Right hindlimb (tissue), 1 donor: Measurements from ENCODE around the gene RGS3.
"Not testable (repeated sequence)": the region's sequence is repeated elsewhere in the genome, so short reads cannot be mapped to it uniquely, and the experiment has no call there.

Experiments
- DNase-seq: peaks from one replicate; pipeline ENCODE4 v3.0.0-alpha.2; 2018

The RGS3 gene

DNA sequence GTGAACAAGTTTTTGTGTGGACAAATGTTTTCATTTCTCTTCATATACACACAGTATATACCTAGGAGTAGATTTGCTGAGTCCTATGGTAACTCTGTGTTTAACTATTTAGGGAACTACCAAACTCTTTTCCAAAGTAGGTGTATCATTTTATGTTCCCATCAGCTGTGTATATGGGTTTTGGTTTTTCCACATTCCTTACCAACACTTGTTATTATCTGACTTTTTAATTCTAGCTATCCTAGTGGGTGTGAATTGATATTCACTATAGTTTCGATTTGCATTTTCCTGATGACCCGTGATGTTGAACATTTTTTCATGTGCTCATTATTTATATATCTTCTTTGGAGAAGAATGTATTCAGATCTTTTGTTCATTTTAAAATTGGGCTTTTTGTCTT is 3.7 kb downstream of the RGS3 start:
- DNase-seq: no peak

DNA sequence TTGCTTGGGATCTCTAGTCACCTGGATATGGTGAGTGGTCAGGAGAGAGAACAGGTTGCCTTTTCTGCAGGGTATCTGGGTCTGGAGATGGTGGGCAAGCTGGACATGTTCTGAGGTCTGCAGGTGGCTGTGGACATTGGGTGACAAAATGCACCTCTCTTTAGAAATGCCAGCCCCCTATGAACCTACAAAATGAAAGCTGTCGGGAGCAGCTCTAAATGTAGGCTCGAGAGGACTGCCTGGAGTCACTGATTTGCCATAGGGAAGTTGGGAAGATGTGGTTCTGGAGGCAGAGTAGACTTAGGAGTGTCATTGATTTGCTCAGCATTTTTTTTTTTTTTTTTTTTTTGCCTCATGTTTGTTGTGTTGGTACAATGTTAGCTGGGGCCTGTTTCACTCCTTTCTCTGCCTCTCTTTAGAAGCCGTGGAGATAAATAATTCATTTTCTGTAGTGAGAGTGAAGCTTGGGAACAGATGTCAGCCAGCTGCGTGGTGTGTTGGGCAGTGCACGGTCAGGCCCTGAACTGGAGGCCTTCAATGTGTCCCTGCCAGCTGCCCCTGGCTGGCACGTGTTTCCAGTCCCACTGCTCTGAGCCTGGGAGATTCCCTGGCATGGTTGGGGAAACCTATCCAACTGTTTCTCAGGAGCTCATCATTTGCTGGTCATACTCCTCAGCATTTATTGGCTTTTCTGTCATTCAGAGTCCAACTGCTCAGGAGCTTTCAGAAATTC is 5.4 kb downstream of the RGS3 start:
- peak; percentile 85 for DNase-seq

DNA sequence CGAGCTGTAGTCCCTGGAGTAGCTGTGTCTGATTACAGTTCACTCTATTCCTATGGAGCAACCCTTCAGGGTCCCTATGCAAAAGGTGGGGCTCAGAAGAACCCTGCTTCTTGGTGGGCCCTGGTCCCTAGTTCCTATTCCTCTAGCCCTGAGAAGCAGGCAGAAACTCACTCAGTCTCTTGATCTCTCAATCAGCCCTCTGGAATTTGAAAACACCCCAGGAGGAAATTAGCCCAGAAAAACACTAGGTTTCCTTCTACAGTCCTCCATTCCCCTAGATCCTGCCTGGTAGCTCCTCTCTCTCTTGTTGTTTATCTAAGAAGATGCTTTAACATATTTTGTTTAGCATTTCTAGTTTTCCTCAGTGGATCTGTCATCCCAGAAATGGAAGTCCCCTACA is 7.6 kb downstream of the RGS3 start:
- DNase-seq: no peak

DNA sequence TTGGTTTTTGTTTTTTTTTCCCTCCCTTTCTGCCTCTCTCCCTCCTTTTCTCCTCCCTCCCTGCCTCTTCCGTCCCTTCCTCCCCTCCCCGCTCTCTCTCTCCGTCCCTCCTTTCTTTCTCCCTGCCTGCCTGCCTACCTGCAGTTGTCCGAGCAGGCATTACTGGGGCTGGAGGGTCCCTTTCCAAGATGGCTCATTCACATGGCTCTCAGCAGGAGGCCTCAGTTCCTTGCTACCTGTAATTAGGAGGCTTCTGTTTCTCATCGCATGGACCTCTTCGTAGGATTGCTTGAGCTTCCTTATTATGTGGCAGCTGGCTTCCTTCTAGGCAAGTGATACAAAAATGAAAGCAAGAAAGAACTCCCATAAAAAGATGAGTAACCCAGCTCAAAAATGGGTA is 8.0 kb downstream of the RGS3 start:
- DNase-seq: no peak

DNA sequence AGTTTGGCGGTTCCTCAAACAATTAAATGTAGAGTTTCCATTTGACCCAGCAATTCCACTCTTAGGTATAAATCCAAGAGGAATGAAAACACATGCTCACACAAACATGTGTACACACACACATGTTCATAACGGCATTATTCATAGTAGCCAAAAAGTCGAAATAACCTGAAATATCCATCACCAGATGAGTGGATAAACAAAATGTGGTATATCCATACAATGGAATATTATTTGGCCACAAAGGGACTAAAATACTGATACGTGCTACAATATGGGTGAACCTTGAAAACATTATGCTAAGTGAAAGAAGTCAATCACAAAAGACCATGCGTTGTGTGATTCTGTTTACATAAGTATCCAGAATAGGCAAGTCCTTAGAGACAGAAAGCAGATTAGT is 8.7 kb downstream of the RGS3 start:
- DNase-seq: no peak

DNA sequence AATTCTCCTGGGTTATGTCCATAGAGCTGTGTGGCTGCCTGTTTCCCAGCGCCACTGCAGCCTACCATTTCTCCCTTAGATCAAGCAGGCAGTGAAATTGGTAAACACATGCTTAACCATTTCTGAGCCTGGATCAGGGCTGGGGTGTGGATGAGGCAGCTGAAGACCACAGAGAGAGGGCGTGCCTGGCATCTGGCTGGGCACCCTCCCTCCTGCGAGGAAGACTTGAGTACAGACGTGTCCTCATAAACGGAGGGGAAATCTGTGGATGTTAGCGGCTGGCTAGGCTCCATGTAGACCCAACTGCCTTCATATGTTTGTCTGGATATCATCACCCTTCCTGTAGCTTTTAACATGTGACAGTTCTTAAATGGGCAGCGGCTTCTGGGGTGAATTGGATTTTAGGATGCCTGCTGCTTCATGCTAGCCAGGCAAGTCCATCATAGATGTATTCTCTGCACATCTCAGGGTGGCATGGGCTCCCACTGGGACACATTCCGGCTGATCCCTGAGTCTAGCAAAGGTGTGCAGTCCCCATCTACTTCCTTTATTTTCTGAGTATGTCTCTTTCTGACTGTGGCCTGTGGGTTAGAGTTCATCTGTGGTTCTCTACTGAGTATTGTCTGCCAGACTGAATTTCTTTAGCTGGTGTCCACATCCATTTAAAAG is 11.0 kb downstream of the RGS3 start:
- DNase-seq: no peak

DNA sequence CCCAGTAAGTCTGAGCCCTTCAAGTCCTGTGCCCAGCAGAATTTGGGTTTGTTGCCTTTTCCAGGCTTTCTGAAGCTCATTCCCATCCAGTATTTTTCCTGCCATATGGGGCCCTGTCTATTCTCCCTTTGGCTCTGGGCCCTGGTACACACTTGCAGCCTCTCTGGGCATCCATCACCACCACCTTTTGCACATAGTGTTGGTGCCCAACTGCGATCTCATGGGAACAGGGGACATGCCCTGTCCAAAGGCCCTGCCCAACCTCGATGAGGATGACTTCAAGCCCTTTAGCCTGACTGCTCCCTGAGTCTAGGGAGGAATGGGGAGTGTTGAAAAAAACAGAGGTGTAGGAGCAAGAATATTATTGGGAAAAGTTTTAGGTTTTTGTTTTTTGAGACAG is 11.5 kb downstream of the RGS3 start:
- DNase-seq: no peak

DNA sequence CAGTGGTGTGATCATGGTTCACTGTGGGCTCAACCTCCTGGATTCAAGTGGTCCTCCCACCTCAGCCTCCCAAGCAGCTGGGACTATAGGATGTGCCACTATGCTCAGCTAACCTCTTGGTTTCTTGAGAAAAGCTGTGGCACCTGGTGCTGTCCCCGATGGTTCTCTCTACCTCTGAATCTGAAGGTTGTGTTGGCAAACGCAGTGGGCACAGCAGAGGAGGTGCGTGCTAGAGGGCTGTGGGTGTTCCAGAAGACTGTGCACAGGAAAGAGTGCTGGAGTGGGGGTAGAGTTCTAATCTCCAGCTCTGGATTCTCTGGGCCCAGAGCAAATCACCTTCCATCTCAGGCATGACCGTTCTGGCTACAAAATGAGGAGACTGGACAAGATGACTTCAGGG is 12.5 kb downstream of the RGS3 start:
- DNase-seq: no peak

DNA sequence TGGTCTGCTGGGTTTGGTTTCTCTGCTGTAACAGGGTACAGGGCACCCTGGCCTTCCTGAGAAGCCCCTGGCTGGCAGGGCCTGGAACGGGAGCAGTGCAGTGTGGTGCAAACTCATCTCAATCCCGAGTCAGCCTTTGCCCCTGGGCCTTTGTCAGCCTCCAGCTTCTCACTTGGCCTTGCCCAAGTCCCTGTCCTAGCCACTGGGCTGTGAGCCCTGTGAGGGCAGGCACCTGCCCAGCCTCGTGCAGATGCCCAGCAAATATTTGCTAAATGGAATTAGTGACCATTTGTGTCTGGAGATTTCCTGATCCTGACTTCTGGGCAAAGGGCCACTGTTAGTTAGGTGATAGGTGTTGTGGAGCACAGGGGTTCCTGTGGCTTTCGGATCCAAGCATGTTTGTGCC is 13.0 kb downstream of the RGS3 start:
- DNase-seq: no peak

DNA sequence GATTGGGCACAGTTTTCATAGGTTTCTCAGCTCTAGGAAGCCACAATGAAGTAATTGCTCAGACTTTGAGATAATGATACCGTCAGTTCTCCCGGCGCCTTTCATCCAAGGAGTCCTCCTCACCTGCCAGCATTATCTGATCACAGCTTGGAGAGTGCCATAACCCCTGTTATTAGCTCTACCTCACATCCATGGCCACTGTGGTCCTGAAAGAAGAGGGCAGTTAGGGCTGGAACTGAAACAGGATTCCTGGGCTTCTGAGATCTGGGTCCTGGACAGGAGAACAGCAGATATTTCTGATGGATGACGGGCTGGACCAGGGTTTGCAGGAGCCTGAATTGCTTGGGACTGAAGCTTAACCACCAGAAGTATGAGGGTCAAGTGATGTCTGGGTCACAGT is 13.5 kb downstream of the RGS3 start:
- DNase-seq: no peak

DNA sequence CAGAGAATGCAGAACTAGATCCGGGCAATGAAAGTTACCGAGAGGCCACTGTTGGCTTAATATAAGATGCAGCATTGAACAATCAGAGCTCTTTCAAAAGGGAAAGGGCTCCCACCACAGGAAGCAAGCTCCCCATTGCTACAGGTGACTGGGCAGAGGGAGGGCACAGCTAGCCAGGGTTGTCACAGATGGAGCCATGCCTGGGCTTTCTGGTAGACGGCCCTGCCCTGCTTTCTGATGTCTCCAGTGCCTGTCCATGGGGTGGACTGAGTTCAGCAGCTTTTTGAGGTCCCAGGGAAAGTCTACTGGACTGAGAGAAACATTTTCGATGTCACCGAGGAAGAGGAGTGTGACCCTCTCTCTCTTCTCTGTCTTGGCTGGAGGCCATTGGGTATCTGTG is 14.1 kb downstream of the RGS3 start:
- no peak for DNase-seq

DNA sequence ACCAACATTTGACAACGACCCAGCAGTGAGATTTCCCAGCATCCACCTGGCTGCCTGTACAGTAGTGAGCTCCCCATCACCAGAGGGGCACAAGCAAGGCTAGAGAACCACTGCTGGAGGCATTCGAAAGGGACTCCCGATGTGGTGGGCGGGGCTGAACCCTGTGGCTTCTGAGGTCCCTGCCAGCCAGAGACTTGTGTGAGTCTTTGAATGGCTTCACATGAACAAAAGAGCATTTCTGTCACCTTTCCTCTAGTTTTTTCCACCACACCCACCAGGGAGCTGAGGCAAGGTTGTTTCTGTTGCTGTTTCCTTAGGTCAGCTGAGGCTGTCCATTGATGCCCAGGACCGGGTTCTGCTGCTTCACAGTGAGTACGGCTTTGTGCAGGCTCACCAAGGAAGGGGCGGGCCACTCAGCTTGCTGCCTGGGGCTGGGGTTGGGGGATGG is 15.7 kb downstream of the RGS3 start:
- DNase-seq: no peak

DNA sequence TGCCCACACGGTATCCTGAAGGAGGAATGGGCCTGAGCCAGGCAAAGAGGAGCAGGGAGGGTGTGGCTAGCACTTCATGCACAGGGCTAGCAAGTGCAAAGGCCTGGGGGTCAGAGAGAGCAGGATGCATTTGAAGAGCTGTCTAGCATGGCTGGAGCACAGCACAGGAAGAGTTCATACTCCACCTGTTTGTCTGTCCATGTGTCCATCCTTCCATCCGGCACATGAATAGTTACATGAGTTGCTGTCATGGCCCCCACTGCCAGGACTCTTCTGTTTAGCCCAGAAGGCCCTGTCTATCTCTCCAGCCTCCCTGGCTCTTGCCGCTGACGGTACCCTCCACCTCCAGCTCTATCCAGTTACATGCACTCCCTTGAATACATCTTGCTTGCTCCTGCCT is 17.1 kb downstream of the RGS3 start:
- no peak for DNase-seq

DNA sequence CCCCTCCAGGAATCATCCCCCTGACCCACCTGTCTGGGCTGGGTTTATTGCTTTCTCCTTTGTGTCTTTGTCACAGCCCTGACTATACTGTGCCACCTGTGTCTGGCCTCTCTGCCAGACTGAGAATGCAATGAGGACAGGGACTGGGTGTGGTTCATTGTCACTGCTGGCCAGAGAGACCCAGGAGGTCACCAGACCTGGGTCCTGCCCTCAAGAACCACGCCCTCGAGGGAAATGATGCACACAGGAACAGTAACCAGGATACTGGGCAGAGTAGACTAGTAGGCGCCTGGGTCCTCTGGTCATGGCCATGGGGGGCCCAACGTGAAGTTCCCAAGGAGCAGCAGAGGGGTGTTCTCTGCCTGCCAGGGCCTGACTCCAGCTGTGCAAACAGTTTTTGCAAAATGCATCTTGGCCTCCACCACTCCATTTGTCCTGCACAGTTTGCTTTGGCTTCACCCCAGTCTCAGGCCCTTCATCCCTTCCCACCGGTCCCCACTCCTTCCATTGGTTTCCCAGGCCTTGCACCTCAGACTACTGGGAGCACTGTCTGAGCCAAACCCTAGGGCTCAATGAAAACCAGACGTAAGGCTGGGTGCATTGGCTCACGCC is 17.8 kb downstream of the RGS3 start:
- DNase-seq: no peak

DNA sequence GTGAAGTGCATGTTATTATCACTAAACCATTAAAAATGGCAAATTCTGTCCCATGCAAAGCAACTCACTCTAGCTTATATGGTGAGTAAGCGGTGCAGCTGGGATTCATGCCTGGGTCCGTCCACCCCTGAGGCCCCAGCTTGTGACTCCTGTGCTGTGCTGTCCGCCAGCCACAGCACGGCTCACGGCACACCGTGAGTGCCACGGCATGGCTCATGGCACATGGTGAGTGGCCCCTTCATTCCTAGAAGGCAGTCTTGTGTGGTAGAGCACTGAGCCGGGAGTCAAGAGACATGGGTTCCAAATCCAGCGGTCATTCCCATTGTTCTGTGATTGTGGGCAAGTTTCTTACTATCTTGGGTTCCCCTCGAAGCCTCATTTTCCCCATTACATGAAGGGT is 18.8 kb downstream of the RGS3 start:
- DNase-seq: no peak

DNA sequence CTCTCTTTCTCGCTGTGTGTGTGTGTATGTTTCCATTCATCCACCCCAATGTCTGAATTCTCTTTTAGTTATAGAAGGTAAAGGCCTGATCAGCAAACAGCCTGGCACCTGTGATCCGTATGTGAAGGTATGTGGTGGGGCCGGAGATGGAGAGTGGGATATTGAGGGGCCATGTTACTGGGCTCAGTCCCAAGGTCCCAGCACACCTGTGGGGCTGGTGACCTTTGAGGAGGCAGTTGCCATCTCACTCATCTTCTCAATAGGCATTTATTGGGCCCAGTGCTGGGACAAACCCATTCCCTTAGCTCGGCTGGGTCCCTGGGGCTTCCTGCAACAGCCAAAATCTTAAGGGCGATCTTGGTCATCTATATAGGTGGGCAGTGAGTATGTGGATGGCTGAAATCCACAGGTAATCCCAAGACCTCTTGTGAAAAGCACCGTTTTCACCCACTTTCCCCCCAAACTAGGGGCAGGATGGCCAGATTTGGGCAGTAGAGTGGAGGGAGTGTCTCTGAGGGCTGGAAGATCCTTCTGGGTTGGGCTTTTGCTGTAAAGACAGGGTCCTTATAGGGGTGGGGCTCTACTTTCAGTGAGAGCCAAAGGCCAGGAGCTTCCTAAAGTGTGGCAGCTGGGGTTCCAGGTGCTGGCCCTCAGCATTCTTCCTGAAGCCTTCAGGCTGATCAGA is 19.6 kb downstream of the RGS3 start:
- DNase-seq: no peak

DNA sequence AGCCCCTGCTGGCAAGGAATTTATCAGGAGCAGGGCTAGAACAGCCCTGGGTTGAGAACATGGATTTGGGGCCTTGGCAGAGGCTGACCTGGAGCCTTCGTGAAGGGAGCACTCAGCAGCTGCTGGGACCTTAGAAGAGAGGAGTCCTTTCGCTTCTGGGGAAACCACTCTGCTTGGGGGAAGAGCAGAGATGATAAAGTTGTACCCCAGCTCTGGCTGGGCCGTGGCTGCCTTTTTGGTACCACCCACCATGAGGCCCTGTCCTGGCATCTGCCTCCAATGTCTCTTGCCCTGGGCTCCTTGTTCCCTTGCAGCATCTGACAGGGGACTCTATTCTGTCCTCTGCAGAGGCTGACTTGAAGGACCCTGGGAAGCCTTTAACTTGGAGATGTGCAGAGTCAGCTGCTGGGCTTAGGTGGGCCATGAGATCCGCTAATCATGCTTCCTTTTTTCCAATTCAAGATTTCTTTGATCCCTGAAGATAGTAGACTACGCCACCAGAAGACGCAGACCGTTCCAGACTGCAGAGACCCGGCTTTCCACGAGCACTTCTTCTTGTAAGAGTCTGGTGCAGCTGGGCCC is 20.2 kb downstream of the RGS3 start:
- no peak for DNase-seq

DNA sequence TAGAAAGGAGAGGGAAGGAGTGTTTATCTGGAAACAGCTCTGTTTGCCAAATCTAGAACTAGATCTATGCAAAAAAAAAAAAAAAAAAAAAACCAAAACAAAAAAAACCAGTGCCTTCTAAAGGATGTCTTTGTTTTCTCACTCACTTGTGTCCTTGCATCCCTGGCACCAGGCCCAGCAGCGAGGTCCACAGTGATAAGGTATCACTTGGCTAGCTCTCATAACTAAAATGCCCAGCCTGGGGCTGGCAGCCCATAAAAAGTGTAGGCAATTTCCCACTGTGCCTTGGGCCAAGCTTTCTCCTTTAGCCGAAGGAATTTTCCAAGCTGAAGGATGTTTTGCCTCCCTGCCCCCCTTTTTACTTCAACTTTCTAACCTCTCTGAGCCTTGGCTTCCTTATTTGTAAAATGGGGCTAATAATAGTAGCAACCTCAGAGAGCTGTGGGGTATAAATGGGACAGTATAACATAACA is 20.8 kb downstream of the RGS3 start:
- no peak for DNase-seq

DNA sequence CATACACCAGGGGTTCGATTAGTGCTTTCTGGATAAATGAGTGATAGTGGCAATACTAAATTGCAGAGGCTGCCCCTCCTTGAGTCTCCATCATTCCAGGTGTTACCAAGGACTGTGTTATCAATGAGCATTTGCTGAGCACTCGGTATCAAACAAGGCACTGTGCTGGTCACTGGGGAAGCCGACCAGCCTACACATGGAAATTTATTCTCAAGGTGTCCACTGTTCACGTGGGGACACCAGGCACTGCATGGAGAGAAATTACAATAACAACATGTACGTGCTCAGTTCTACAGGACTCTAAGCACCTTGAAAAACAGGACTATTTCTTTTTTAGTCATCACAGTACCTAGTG is 22.2 kb downstream of the RGS3 start:
- no peak for DNase-seq

DNA sequence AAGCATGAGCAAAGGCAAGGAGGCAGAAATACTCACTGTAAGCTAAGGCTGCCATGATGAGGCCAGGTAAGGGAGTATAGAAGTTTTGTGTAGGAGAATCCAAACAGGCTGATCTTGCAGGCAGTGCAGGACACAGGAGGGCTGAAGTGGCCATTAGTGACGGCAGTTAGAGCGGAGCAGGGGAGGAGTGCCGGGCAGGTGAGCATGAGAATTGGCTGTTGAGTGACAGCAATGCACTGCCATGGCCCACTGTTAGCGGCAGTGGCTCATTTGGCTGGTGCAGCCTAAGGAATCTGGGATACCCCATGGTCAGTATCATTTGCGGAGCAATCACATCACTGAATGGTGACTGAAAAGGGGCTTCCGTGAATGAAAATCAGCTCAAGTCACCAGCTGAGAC is 22.8 kb downstream of the RGS3 start:
- DNase-seq: no peak

DNA sequence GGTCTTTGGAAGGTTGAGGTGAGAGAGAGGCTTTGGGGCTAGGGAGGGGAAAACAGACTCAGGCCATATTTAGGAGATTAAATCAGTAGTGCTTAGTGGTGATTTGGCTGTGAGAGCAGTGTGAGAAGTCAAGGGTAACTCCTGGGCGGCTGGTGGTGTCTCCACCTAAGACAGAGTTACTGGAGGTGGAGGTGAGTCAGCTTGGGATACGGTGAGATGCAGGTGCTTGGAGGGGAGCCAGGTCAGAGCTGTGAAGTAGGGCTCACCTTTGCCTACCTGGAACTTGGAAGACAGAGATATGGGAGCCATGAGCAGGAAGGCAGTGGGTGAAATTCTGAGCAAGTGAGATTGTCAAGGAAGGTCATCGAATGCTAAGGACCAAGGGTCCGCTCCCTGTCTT is 24.5 kb downstream of the RGS3 start:
- no peak for DNase-seq

DNA sequence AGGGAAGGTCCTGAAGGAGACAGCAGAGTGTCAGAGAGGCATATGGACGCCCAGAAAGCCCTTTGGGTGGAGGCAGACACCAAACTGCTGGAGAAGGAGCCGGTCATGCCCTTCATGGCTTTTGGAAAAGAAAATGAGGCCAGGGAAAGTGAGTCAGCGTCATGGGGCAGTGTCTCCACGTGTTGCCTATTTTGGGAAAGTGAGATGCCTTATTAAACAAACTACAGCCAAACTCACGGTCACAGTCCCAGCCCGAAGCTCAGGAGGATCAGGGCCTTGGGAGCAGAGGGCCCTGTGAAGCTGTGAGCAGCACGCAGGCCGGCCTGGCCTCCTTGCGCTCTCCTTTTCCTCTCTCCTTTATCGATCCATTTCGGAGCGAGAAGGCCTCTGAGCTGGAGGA is 25.0 kb downstream of the RGS3 start:
- no peak for DNase-seq

DNA sequence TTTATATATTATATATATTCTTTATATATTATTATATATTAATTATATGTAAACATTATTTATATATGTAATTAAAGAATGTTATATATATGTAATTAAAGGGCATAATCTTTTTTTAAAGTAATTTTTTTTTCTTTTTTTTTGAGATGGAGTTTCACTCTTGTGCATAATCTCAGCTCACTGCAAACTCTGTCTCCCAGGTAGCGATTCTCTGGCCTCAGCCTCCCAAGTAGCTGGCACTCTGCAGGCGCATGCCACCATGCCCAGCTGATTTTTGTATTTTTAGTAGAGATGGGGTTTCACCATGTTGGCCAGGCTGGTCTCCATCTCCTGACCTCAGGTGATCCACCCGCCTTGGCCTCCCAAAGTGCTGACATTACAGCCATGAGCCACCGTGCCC is 27.6 kb downstream of the RGS3 start:
- DNase-seq: not testable (repeated sequence)
